SK-N-SH (cell line): Measurements from ENCODE around the gene NLGN2.

Source experiments
- CTCF ChIP-seq: fragments of 200-600 bp; sonication (generic); IDR thresholded peaks from 2 replicates; pipeline ENCODE4 v1.6.1; 2017; ENCODE audit warnings: antibody characterized with exemption, mild to moderate bottlenecking, moderate library complexity
- EP300 ChIP-seq, 2 experiments: IDR thresholded peaks; 2 replicates each; pipeline versions ENCODE4 v1.4.0 to v1.6.1; 2012; ENCODE audit warnings: borderline replicate concordance in 1 of 2, low read depth in 1 of 2, low read length in 1 of 2
- EZH2phosphoT487 ChIP-seq: fragments of 200-600 bp; sonication (generic); IDR thresholded peaks from 2 replicates; pipeline ENCODE4 v1.6.1; 2017; ENCODE audit warnings: low read depth, mixed run types, mild to moderate bottlenecking, antibody characterized with exemption, moderate library complexity, borderline replicate concordance
- FOXM1 ChIP-seq: IDR thresholded peaks from 2 replicates; pipeline ENCODE4 v1.4.0; 2012; ENCODE audit warnings: low read depth, mild to moderate bottlenecking
- PBX3 ChIP-seq: IDR thresholded peaks from 2 replicates; pipeline ENCODE4; 2012
- REST ChIP-seq: IDR thresholded peaks from 2 replicates; pipeline ENCODE4 v1.6.1; 2012; ENCODE audit warnings: mild to moderate bottlenecking, low read depth, low read length, moderate library complexity
- RFX5 ChIP-seq: IDR thresholded peaks from 2 replicates; pipeline ENCODE4 v1.6.1; 2012; ENCODE audit warnings: mild to moderate bottlenecking, improper control_type of control experiment, low read length
- RXRA ChIP-seq: IDR thresholded peaks from 2 replicates; pipeline ENCODE4 v1.4.0; 2012; ENCODE audit warnings: low read depth, mild to moderate bottlenecking, borderline replicate concordance
- TAF1 ChIP-seq: IDR thresholded peaks from 2 replicates; pipeline ENCODE4 v1.6.1; 2012; ENCODE audit warnings: low read depth, mild to moderate bottlenecking, low read length, moderate library complexity, borderline replicate concordance

DNA sequence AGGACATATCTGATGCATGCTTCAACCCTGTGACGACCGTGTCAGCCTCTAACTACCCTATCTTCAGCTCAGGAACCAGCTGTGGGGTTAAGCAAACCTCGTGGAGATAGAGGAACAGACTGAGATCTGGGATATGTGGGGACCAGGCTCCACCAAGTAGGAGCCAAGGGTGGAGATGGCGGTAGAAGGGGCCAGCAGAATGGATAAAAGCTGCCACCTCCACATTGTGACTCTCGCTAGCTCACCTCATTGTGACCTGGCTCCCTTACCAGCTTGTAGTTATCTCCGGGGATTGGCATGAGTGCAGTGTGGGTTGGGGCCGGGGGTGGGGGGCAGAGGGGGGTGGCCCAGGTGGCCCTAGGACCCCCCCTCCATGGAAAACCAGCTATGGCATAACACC, 17.7 kb downstream of the NLGN2 start, which contains the start of gene SPEM2:
- TF ChIP-seq EP300 (IDR thresholded peaks at IDR 0.05; ENCODE audit: borderline replicate concordance in 1 of 2, low read depth in 1 of 2, low read length in 1 of 2) (no peak), FOXM1 (no peak), CTCF (no peak), RXRA (no peak), REST (no peak), EZH2phosphoT487 (no peak), TAF1 (no peak), PBX3 (no peak), RFX5 (no peak)
